H54 (cell line): ENCODE data around the gene CMTM4.
"Not testable (repeated sequence)": the region's sequence is repeated elsewhere in the genome, so short reads cannot be mapped to it uniquely, and the experiment has no call there.

Source experiments
- DNase-seq: peaks from one replicate; pipeline ENCODE4 v3.0.0; 2011; ENCODE audit warnings: low spot score, mixed read lengths; ENCODE audit not compliant: insufficient read length
- FAIRE-seq: peaks from 3 replicates; lab custom pipeline; 2011; peaks lifted over from hg19 to GRCh38; lab: Jason Lieb, UNC
- POLR2A ChIP-seq: IDR thresholded peaks from 2 replicates; pipeline ENCODE4 v1.6.1; 2011; ENCODE audit warnings: low read depth, mild to moderate bottlenecking, low read length

CMTM4 gene

DNA sequence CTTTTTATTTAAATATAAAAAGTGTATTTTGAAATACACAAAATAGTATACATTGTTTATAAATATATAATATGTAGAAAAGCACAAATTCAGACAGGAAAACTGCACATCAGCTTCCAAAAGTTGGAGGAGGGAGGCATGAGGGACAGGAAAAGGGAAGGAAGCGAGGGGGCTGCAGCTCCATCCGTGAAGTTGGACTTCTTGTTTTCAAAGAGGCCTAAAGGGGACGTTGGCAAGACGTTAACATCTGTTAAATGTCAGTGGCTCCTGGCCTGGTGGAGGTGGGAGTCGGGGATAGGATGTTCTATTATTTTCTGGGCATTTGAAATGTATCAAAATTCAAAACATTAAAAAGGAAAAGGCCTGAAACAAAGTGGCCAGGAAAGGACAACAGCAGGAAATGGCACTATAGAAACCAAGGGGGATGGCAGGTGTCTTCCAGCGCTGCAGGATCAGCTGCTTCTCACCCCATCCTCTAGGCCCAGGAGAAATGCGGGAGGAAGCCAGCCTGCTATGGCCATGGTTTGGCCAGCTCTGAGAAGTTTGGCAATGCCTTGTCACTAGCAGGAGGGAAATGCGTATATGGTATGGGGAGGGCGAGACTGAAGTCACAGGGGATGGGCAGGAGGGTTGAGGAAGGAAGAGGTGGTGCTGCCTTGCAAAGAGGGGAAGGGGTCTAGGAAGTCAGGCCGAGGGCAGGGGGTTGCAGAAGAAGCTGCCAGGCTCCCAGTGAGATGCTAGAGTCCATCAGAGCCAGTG lies 110.9 kb downstream of the CMTM4 start:
- DNase-seq (no peak), FAIRE-seq (no peak)
- TF ChIP-seq POLR2A: no peak

GRCh38 chr16:66581246-66581952 lies 115.1 kb downstream of the CMTM4 start:
- no peak for FAIRE-seq
- TF ChIP-seq POLR2A: no peak
- no peak for DNase-seq

- DNase-seq (peak; percentile 45), FAIRE-seq (peak; percentile 60)
- no peak for TF ChIP-seq POLR2A
Observed at GRCh38 chr16:66580605-66581209, 115.8 kb downstream of the CMTM4 start.

DNA sequence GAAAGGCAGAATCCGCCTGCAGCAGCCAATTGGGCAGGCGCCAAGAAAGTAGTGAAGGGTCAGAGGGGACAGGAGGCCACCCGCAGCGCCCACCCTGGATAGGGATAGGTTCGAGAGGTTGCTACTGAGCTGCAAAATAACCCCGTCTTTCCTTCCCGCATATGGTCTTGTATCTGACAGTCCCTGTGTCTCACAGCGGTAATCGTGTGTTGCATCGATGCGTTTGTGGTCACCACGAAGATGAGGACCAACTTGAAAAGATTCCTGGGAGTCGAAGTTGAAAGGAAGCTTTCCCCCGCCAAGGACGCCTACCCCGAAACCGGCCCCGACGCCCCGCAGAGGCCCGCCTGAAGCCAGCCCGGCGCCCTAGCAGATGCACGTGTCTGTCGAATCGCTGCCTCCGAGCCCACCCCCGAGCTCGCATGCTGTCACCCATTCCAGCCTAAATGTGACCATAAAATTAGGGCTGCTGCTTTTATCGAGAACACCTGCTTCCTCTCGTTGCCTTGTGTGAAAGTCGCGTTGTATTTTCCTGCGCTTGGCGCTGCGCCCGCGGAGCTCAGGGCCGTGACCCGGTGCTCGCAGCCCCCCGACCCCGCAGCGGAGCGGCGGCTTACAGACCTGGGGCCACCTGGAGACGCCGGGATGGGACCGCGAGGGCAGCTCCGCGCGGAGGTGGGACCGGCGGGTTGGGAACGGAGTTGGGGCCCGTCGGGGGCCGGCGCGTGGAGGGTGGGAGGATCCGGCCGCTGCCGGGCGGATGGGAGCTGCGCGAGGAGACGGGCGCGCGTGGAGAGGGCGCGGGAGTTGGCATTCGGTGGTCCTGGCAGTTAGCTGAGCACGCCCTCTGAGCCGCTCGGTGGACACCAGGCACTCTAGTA lies 117.7 kb downstream of the CMTM4 start, which contains the start of gene CMTM2:
CMTM2 (plus strand) TSS at position 813 of the 881 bp plus-strand sequence. CDS start 145 bp downstream, outside the sequence.
- FAIRE-seq (no peak), DNase-seq (no peak)
- TF ChIP-seq POLR2A: no peak

DNA sequence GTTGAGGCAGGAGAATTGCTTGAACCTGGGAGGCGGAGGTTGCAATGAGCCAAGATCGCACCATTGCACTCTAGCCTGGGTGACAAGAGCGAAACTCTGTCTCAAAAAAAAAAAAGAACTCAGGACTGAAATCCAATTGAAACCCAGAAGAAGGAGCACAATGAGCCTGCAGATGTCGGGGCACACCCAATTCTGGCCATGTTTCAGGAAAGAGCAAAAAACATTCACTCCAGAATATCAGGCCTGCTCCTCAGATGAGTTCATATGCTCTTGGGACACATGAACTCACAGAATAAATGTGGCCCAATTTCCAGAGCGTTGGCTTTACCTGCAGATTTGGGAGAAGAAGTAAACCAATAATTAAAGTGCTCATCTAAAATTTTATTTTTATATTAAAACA lies 120.2 kb downstream of the CMTM4 start:
- FAIRE-seq (no peak), DNase-seq (no peak)
- no peak for TF ChIP-seq POLR2A

DNA sequence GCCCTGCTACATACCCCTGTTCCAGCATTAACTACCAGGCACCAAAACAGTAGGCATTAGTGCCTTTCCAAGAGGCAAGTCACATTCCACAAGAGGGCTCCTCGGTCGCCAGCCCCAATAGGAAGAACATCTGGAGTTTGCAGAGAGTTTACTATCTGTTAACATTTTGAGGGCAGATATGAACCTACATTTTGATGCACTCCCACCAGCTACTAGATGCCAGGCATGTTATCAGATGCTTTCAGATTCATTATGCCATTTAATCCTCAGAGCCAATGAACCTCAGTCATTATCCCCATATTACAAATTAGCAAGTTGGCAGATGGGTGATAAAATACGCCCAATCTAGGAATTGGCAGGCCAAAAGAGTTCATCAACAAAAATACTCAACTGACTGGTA lies 121.5 kb downstream of the CMTM4 start:
- DNase-seq: no peak
- FAIRE-seq: no peak
- no peak for TF ChIP-seq POLR2A

DNA sequence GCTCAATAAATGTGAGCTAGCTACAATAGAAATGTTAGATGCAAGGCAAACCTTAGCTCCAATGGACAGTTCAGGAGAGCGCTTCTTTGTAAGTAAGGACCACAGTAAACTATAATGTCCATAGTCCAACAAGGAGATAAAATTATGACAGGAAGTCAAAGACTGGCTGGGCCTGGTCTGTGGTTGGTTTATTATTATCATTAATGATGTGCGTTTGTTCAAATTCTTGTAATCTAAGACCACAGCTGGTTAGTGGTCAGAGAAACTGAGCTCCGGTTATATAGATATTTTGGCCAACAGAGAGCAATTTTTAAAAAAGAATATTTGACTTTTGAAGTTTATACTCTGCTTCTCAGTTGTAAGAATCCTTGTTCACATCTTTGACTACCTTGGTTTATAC lies 122.0 kb downstream of the CMTM4 start:
- no peak for FAIRE-seq
- no peak for DNase-seq
- TF ChIP-seq POLR2A: no peak

DNA sequence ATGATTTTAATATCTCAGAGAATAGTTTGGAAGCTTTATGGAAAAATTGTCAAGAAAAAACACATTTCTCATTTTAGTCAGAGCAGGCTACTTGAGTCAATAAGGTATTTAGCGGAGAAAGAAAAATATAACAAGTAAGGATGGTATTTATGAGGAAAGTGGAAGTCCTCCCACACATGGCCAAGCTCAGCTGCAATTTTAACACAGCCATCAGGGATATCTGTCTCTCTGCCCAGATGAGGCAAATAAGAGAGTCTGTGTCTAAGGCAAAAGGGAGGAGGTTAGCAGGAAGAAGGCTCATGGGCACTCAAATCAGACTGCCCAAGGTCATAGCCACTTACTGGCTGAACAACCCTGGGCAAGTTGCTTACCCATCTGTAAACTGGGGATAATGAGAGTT lies 122.5 kb downstream of the CMTM4 start:
- DNase-seq (no peak), FAIRE-seq (no peak)
- no peak for TF ChIP-seq POLR2A

DNA sequence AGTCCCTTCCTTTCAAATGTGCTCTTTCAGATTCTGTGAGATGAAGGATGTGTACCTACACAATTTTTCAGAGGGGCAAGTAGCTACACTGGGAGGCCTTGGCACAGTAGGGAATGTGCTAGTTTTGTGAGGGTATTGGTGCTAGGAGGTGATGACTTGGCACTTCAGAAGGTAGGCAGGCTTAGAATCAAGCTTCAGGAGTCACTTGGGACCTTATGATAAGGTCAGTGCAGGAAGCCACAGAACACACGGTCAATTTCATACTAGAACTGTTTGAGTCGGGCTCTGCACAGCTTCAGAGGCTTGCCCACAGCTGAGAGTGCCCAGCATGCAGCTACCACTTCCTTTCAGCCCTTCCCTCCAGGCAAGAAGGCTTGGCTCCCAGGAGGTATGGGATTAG lies 124.2 kb downstream of the CMTM4 start:
- FAIRE-seq (no peak), DNase-seq (no peak)
- TF ChIP-seq POLR2A: no peak

GRCh38 chr16:66569827-66570405 lies 126.6 kb downstream of the CMTM4 start:
- no peak for TF ChIP-seq POLR2A
- no peak for DNase-seq
- FAIRE-seq: no peak

GRCh38 chr16:66569131-66569530 lies 127.4 kb downstream of the CMTM4 start:
- TF ChIP-seq POLR2A: no peak
- peak; percentile 11 for FAIRE-seq
- no peak for DNase-seq

GRCh38 chr16:66568355-66568754 lies 128.2 kb downstream of the CMTM4 start:
- FAIRE-seq: no peak
- no peak for DNase-seq
- TF ChIP-seq POLR2A: no peak

DNA sequence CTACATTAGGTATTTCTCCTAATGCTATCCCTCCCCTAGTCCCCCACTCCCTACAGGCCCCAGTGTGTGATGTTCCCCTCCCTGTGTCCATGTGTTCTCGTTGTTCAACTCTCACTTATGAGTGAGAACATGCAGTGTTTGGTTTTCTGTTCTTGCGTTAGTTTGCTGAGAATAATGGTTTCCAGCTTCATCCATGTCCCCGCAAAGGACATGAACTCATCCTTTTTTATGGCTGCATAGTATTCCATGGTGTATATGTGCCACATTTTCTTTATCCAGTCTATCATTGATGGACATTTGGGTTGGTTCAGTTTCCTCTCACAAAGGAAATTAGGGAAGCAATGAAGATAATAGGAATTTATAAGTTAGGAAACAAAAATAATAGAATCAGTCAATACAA lies 129.3 kb downstream of the CMTM4 start:
- not testable (repeated sequence) for FAIRE-seq, DNase-seq
